ENCODE measurements around the gene DENND1A.

Gene DENND1A

GRCh38 chr9:123775289-123776284 is 154.3 kb downstream of the DENND1A start:
- in situ Hi-C loops (cut with HindIII; ENCODE audit: low sequenced_read_pairs) = no loop called here

- in situ Hi-C loops (cut with HindIII; ENCODE audit: low sequenced_read_pairs) = no loop called here
Observed at GRCh38 chr9:123773783-123774182, 156.1 kb downstream of the DENND1A start.

GRCh38 chr9:123772967-123773366 is 157.0 kb downstream of the DENND1A start:
- in situ Hi-C loops (cut with HindIII; ENCODE audit: low sequenced_read_pairs) = no loop called here

GRCh38 chr9:123772374-123772773 is 157.6 kb downstream of the DENND1A start:
- in situ Hi-C loops (cut with HindIII; ENCODE audit: low sequenced_read_pairs) = no loop called here

GRCh38 chr9:123771690-123772089 is 158.2 kb downstream of the DENND1A start:
- in situ Hi-C loops (cut with HindIII; ENCODE audit: low sequenced_read_pairs) = no loop called here

- in situ Hi-C loops (cut with HindIII; ENCODE audit: low sequenced_read_pairs) = no loop called here
Observed at GRCh38 chr9:123769719-123770118, 160.2 kb downstream of the DENND1A start.

- in situ Hi-C loops (cut with HindIII; ENCODE audit: low sequenced_read_pairs) = no loop called here
Observed at GRCh38 chr9:123763910-123764588, 165.9 kb downstream of the DENND1A start.

GRCh38 chr9:123761905-123762605 is 167.9 kb downstream of the DENND1A start:
- in situ Hi-C loops (cut with HindIII; ENCODE audit: low sequenced_read_pairs) = no loop called here

- in situ Hi-C loops (cut with HindIII; ENCODE audit: low sequenced_read_pairs) = no loop called here
Observed at GRCh38 chr9:123757960-123758359, 172.0 kb downstream of the DENND1A start.

GRCh38 chr9:123757547-123757946 is 172.4 kb downstream of the DENND1A start:
- in situ Hi-C loops (cut with HindIII; ENCODE audit: low sequenced_read_pairs) = no loop called here

- in situ Hi-C loops (cut with HindIII; ENCODE audit: low sequenced_read_pairs) = no loop called here
Observed at GRCh38 chr9:123756484-123757106, 173.3 kb downstream of the DENND1A start.

GRCh38 chr9:123753669-123754258 is 176.2 kb downstream of the DENND1A start:
- in situ Hi-C loops (cut with HindIII; ENCODE audit: low sequenced_read_pairs) = no loop called here

GRCh38 chr9:123753016-123753415 is 176.9 kb downstream of the DENND1A start:
- in situ Hi-C loops (cut with HindIII; ENCODE audit: low sequenced_read_pairs) = no loop called here

- in situ Hi-C loops (cut with HindIII; ENCODE audit: low sequenced_read_pairs) = no loop called here
Observed at GRCh38 chr9:123749580-123750202, 180.2 kb downstream of the DENND1A start.

GRCh38 chr9:123746765-123747164 is 183.2 kb downstream of the DENND1A start:
- in situ Hi-C loops (cut with HindIII; ENCODE audit: low sequenced_read_pairs) = no loop called here

- in situ Hi-C loops (cut with HindIII; ENCODE audit: low sequenced_read_pairs) = no loop called here
Observed at GRCh38 chr9:123745933-123746332, 184.0 kb downstream of the DENND1A start.

GRCh38 chr9:123745451-123745850 is 184.5 kb downstream of the DENND1A start:
- in situ Hi-C loops (cut with HindIII; ENCODE audit: low sequenced_read_pairs) = no loop called here

- in situ Hi-C loops (cut with HindIII; ENCODE audit: low sequenced_read_pairs) = no loop called here
Observed at GRCh38 chr9:123743737-123744136, 186.2 kb downstream of the DENND1A start.

- in situ Hi-C loops (cut with HindIII; ENCODE audit: low sequenced_read_pairs) = no loop called here
Observed at GRCh38 chr9:123742009-123742767, 187.7 kb downstream of the DENND1A start.

Measured in endothelial cell of hepatic sinusoid (primary cell).